HepG2 (cell line): ENCODE measurements around the gene GPD1. TPM values are rescaled to one million over a fixed set of nuclear protein-coding genes. Genes with fewer than 3 reads are reported as not detected.
A peak's percentile ranks its signal among the peaks of the same experiment; 100 is the strongest.

ENCODE experiments used
- CTCF ChIP-seq: sonication (generic); formaldehyde crosslinking; IDR thresholded peaks from 2 replicates; pipeline ENCODE4 v1.5.0; 2020; ENCODE audit warnings: mild to moderate bottlenecking, missing genetic modification reagents, moderate library complexity
- LCORL ChIP-seq, 2 experiments: fragments of 450-650 bp in 1 of 2; sonication (generic) in 1 of 2; formaldehyde crosslinking in 1 of 2; IDR thresholded peaks; 2 replicates each; pipeline versions ENCODE4 v1.5.0 to v1.6.1; 2017 to 2020; ENCODE audit warnings: antibody characterized with exemption in 1 of 2, missing genetic modification reagents in 1 of 2
- MXD1 ChIP-seq: sonication (generic); formaldehyde crosslinking; IDR thresholded peaks from 2 replicates; pipeline ENCODE4 v1.4.0; 2020; ENCODE audit warnings: mild to moderate bottlenecking, missing genetic modification reagents
- PHF5A ChIP-seq: IDR thresholded peaks from one replicate; pipeline ENCODE4 v1.6.1; 2018; ENCODE audit warnings: low read depth, missing genetic modification reagents; ENCODE audit not compliant: unreplicated experiment
- RFX5 ChIP-seq: IDR thresholded peaks from 2 replicates; pipeline ENCODE4 v1.6.1; 2011; ENCODE audit warnings: low read depth, low read length, improper control_type of control experiment
- RXRB ChIP-seq: IDR thresholded peaks from 2 replicates; pipeline ENCODE4 v1.6.1; 2016; ENCODE audit warnings: borderline replicate concordance, missing genetic modification reagents, missing compliant biosample characterization
- SCMH1 ChIP-seq: sonication (generic); formaldehyde crosslinking; IDR thresholded peaks from 2 replicates; pipeline ENCODE4 v1.9.0; 2021; ENCODE audit warnings: missing genetic modification reagents, mild to moderate bottlenecking, borderline replicate concordance
- SKI ChIP-seq: fragments of 450-650 bp; IDR thresholded peaks from one replicate; pipeline ENCODE4 v1.6.1; 2018; ENCODE audit warnings: mild to moderate bottlenecking; ENCODE audit not compliant: partially characterized antibody
- SP5 ChIP-seq: IDR thresholded peaks from 2 replicates; pipeline ENCODE4 v1.6.1; 2016; ENCODE audit warnings: low read depth, borderline replicate concordance
- YEATS2 ChIP-seq: sonication (generic); formaldehyde crosslinking; IDR thresholded peaks from 2 replicates; pipeline ENCODE4 v1.4.0; 2020; ENCODE audit warnings: missing genetic modification reagents, borderline replicate concordance
- ZNF121 ChIP-seq: sonication (generic); formaldehyde crosslinking; IDR thresholded peaks from 2 replicates; pipeline ENCODE4 v1.5.0; 2020; ENCODE audit warnings: mild to moderate bottlenecking, missing genetic modification reagents
- ZNF124 ChIP-seq: sonication (generic); formaldehyde crosslinking; IDR thresholded peaks from 2 replicates; pipeline ENCODE4 v1.4.0; 2020; ENCODE audit warnings: missing genetic modification reagents
- ZNF317 ChIP-seq: sonication (generic); formaldehyde crosslinking; IDR thresholded peaks from 2 replicates; pipeline ENCODE4 v1.5.0; 2020; ENCODE audit warnings: mild to moderate bottlenecking, missing genetic modification reagents
- ZNF362 ChIP-seq: sonication (generic); formaldehyde crosslinking; IDR thresholded peaks from 2 replicates; pipeline ENCODE4 v1.4.0; 2020; ENCODE audit warnings: missing genetic modification reagents, mild to moderate bottlenecking, borderline replicate concordance
- ZNF512 ChIP-seq: sonication (generic); formaldehyde crosslinking; IDR thresholded peaks from 2 replicates; pipeline ENCODE4 v1.4.0; 2020; ENCODE audit warnings: mild to moderate bottlenecking, missing genetic modification reagents
- ZNF556 ChIP-seq: sonication (generic); formaldehyde crosslinking; IDR thresholded peaks from 2 replicates; pipeline ENCODE4 v1.4.0; 2020; ENCODE audit warnings: mild to moderate bottlenecking, missing genetic modification reagents, borderline replicate concordance
- ZNF687 ChIP-seq: sonication (generic); formaldehyde crosslinking; IDR thresholded peaks from 2 replicates; pipeline ENCODE4 v1.5.1; 2020; ENCODE audit warnings: mild to moderate bottlenecking, missing genetic modification reagents, moderate library complexity
- polyA plus RNA-seq, 8 experiments: library from polyadenylated mRNA; depleted of rRNA in 3 of 8; stranded (reverse) in 7 of 8; unstranded in 1 of 8; fragments of >200 nt; fragmentation: Illumina TruSeq in 4 of 8; extraction: Trizol in 4 of 8; gene quantifications; 2 replicates each; pipeline versions ENCODE4 v1.2.1 to v1.2.3, GENCODE V29; 2011 to 2016; ENCODE audit warnings: low read depth in 4 of 8, missing spikeins in 1 of 8, mixed read lengths in 1 of 8; ENCODE audit not compliant: insufficient read depth in 1 of 8
- total RNA-seq, 5 experiments: library from RNA; depleted of rRNA; stranded (reverse); fragments of >200 nt; fragmentation: Illumina TruSeq; extraction: Trizol; gene quantifications; 2 replicates each; pipeline ENCODE4 v1.2.3, GENCODE V29; 2016; ENCODE audit warnings: low read depth in 1 of 5

The GPD1 gene
- total and polyA plus RNA-seq, 2 of the 13 experiments (the other 11 are each of a cell fraction or from before 2014, with no cell fraction given) = 3.7 to 30.6 TPM

- peak; percentile 65; the same call in 1 of the 2 replicates for TF ChIP-seq MXD1 (CRISPR knock-in tag)
- peak; percentile 35; the same call in 1 of the 2 replicates for TF ChIP-seq RXRB (CRISPR knock-in tag)
- TF ChIP-seq ZNF687 = peak; percentile 74
- TF ChIP-seq ZNF556 (CRISPR knock-in tag) = no peak
- TF ChIP-seq ZNF317 = 0 out of 2 replicates have a peak, but pooled peaks have one; percentile 56
- TF ChIP-seq ZNF362 (CRISPR knock-in tag) = no peak
- no peak for TF ChIP-seq ZNF124
- TF ChIP-seq RFX5 = peak; percentile 54
- TF ChIP-seq LCORL (IDR thresholded peaks at IDR 0.05) = no peak
- peak; percentile 74 for TF ChIP-seq LCORL (CRISPR knock-in tag; IDR thresholded peaks at IDR 0.05)
- peak; percentile 38 for TF ChIP-seq PHF5A (CRISPR knock-in tag)
- peak; percentile 24; the same call in 1 of the 2 replicates for TF ChIP-seq CTCF (CRISPR knock-in tag)
- TF ChIP-seq SP5 (CRISPR knock-in tag) = peak; percentile 41; the same call in 1 of the 2 replicates
- TF ChIP-seq ZNF512 (CRISPR knock-in tag) = no peak
- TF ChIP-seq SCMH1 = no peak
- TF ChIP-seq YEATS2 (CRISPR knock-in tag) = peak; percentile 22; the same call in 1 of the 2 replicates
- TF ChIP-seq ZNF121 (CRISPR knock-in tag) = no peak
- no peak for TF ChIP-seq SKI
These were observed 6.4 kb downstream of the GPD1 start (continued) for GRCh38 chr12:50110127-50110761.
